Chondrocyte (in vitro differentiated cells): ENCODE measurements around the gene SLC2A4. TPM values are rescaled to one million over a fixed set of nuclear protein-coding genes. Genes with fewer than 3 reads are reported as not detected.
A peak's percentile ranks its signal among the peaks of the same experiment; 100 is the strongest.

Experiments used
- DNase-seq: peaks from one replicate; pipeline ENCODE4 v3.0.0; 2021; ENCODE audit warnings: mixed read lengths, low spot score
- H3K27ac Mint-ChIP-seq: one replicate; pipeline ENCODE4 v1.8.0; 2021; ENCODE audit warnings: mild to moderate bottlenecking, moderate library complexity, mixed read lengths; ENCODE audit not compliant: unreplicated experiment
- H3K27me3 Mint-ChIP-seq: 2 replicates; pipeline ENCODE4 v1.8.0; 2021; ENCODE audit warnings: low read depth, mixed read lengths
- H3K36me3 Mint-ChIP-seq: 2 replicates; pipeline ENCODE4 v1.8.0; 2021; ENCODE audit warnings: low read depth, mixed read lengths
- H3K4me1 Mint-ChIP-seq: 2 replicates; pipeline ENCODE4 v1.8.0; 2021; ENCODE audit warnings: low read depth, mild to moderate bottlenecking, mixed read lengths
- H3K4me3 Mint-ChIP-seq: one replicate; pipeline ENCODE4 v1.8.0; 2021; ENCODE audit warnings: mild to moderate bottlenecking, moderate library complexity, mixed read lengths; ENCODE audit not compliant: unreplicated experiment
- H3K9me3 Mint-ChIP-seq: 2 replicates; pipeline ENCODE4 v1.8.0; 2021; ENCODE audit warnings: low read depth, mixed read lengths
- CTCF ChIP-seq: fragments of 200-600 bp; sonication (generic); IDR thresholded peaks from 2 replicates; pipeline ENCODE4 v1.5.0; 2021; ENCODE audit warnings: antibody characterized with exemption, mild to moderate bottlenecking, moderate library complexity
- total RNA-seq: library from RNA; stranded (reverse); gene quantifications from 3 replicates; pipeline ENCODE4 v1.2.1, GENCODE V29; 2021

SLC2A4 gene
- total RNA-seq, 1 donor from 2014 or later = 0.30 TPM

GRCh38 chr17:7249830-7250229, 31.7 kb upstream of the SLC2A4 start:
- no peak for DNase-seq
- Mint-ChIP-seq H3K27ac (peak overlapping the region; percentile 92), H3K4me3 (peak overlapping the region; percentile 98), H3K36me3 (peaks cover 14% of the 10 kb centered on the region), H3K9me3 (no peaks in the 10 kb centered on the region), H3K27me3 (no peaks in the 10 kb centered on the region), H3K4me1 (peaks cover 41% of the 10 kb centered on the region)
- no peak for TF ChIP-seq CTCF

- Mint-ChIP-seq H3K27ac (peak overlapping the region; percentile 92), H3K4me1 (peaks cover 41% of the 10 kb centered on the region), H3K27me3 (no peaks in the 10 kb centered on the region), H3K9me3 (no peaks in the 10 kb centered on the region), H3K4me3 (peak overlapping the region; percentile 98), H3K36me3 (peaks cover 12% of the 10 kb centered on the region)
- DNase-seq = no peak
- TF ChIP-seq CTCF = no peak
Observed at GRCh38 chr17:7250695-7251627, 30.6 kb upstream of the SLC2A4 start.

- Mint-ChIP-seq H3K36me3 (peaks cover 11% of the 10 kb centered on the region), H3K27me3 (no peaks in the 10 kb centered on the region), H3K9me3 (no peaks in the 10 kb centered on the region), H3K4me1 (peaks cover 41% of the 10 kb centered on the region), H3K27ac (peak within 1 kb of the TSS; percentile 100), H3K4me3 (peak within 1 kb of the TSS; percentile 98)
- TF ChIP-seq CTCF = no peak
- DNase-seq = peak; percentile 99
Observed at GRCh38 chr17:7251661-7252175, 29.8 kb upstream of the SLC2A4 start, which contains the start of gene CTDNEP1. CTDNEP1 (minus strand) TSS chr17:7251734; CDS start chr17:7251296, 438 bp downstream.

GRCh38 chr17:7252176-7253043, 29.1 kb upstream of the SLC2A4 start, which contains the start of gene ELP5:
ELP5 (plus strand) TSS chr17:7252215; CDS start chr17:7252551, 336 bp downstream.
- DNase-seq = peak; percentile 96
- TF ChIP-seq CTCF = peak; percentile 54
- peaks cover 15% of the 10 kb centered on the region for H3K36me3 Mint-ChIP-seq
- no peaks in the 10 kb centered on the region for H3K9me3 Mint-ChIP-seq
- peak within 1 kb of the TSS; percentile 100 for H3K27ac Mint-ChIP-seq
- H3K4me1 Mint-ChIP-seq = peaks cover 41% of the 10 kb centered on the region
- H3K27me3 Mint-ChIP-seq = no peaks in the 10 kb centered on the region
- H3K4me3 Mint-ChIP-seq = peak within 1 kb of the TSS; percentile 98

GRCh38 chr17:7253082-7253481, 28.4 kb upstream of the SLC2A4 start:
- TF ChIP-seq CTCF = no peak
- Mint-ChIP-seq H3K36me3 (peaks cover 17% of the 10 kb centered on the region), H3K4me1 (peaks cover 41% of the 10 kb centered on the region), H3K27ac (peak overlapping the region; percentile 100), H3K4me3 (peak overlapping the region; percentile 98), H3K9me3 (no peaks in the 10 kb centered on the region), H3K27me3 (no peaks in the 10 kb centered on the region)
- no peak for DNase-seq
